GM12878 (cell line): ENCODE results near the gene PEX6. TPM values are rescaled to one million over a fixed set of nuclear protein-coding genes. Genes with fewer than 3 reads are reported as not detected.

Experiments
- ATAC-seq: fragments of 200-7000 bp; cut with Tn5 transposase; 3 replicates; pipeline ENCODE4 v1.9.1; 2020; ENCODE audit warnings: mild to moderate bottlenecking, moderate library complexity
- BruUV-seq: library from RNA; stranded (reverse); fragments of 400-500 nt; replicated peaks from 2 replicates; lab custom pipeline; 2021; lab: Mats Ljungman, UMichigan
- CTCF ChIA-PET: fragments of 300-600 bp; sonication (Branson Sonifier 250); formaldehyde crosslinking; extraction: SDS; loops from one replicate; lab custom pipeline; 2021; ENCODE audit warnings: inconsistent platforms; lab: Yijun Ruan, JAX
- POLR2A ChIA-PET: fragments of 350-600 bp; formaldehyde crosslinking; extraction: SDS; loops from one replicate; lab custom pipeline; 2021; ENCODE audit warnings: inconsistent platforms; lab: Charles Lee
- RAD21 ChIA-PET: fragments of 300-600 bp; sonication (Branson Sonifier 250); formaldehyde crosslinking; loops from one replicate; lab custom pipeline; 2023; ENCODE audit warnings: antibody characterized with exemption; ENCODE audit not compliant: unreplicated experiment; lab: Charles Lee
- SMC1A ChIA-PET: fragments of 300-600 bp; sonication (Branson Sonifier 250); formaldehyde crosslinking; loops from one replicate; lab custom pipeline; 2023; ENCODE audit not compliant: unreplicated experiment, uncharacterized antibody; lab: Charles Lee
- DNase-seq: peaks from one replicate; pipeline ENCODE4 v3.0.0-alpha.2; 2011; ENCODE audit warnings: low read depth, low spot score
- FAIRE-seq: peaks from 3 replicates; lab custom pipeline; 2011; peaks lifted over from hg19 to GRCh38; lab: Jason Lieb, UNC
- H2AFZ ChIP-seq: 2 replicates; pipeline ENCODE4 v1.6.0; 2011; ENCODE audit warnings: low read depth, low read length, control low read depth; ENCODE audit not compliant: control insufficient read depth
- H3K27ac ChIP-seq: 2 replicates; pipeline ENCODE4 v1.5.1; 2011; ENCODE audit warnings: control low read depth; ENCODE audit not compliant: control insufficient read depth, insufficient read depth
- H3K27me3 ChIP-seq, 2 experiments: replicated peaks in 1 of 2; 2 replicates each; pipeline versions ENCODE4 v1.6.0 to v1.6.1; 2011; ENCODE audit warnings: low read length in 1 of 2; ENCODE audit not compliant: control insufficient read depth in 2 of 2, insufficient read depth in 2 of 2
- H3K36me3 ChIP-seq, 2 experiments: 2 replicates each; pipeline ENCODE4 v1.5.1; 2011; ENCODE audit warnings: low read length in 1 of 2; ENCODE audit not compliant: control insufficient read depth in 2 of 2, insufficient read depth in 2 of 2
- H3K4me1 ChIP-seq: 2 replicates; pipeline ENCODE4 v1.6.1; 2011; ENCODE audit warnings: mild to moderate bottlenecking, low read length, moderate library complexity, mixed read lengths; ENCODE audit not compliant: control insufficient read depth, insufficient read depth
- H3K4me2 ChIP-seq: 2 replicates; pipeline ENCODE4 v1.6.0; 2011; ENCODE audit warnings: control low read depth; ENCODE audit not compliant: control insufficient read depth, insufficient read depth
- H3K4me3 ChIP-seq: fragments of 200-600 bp; sonication (generic); 2 replicates; pipeline ENCODE4 v1.5.1; 2016
- H3K79me2 ChIP-seq: 2 replicates; pipeline ENCODE4 v1.6.0; 2011; ENCODE audit warnings: low read length; ENCODE audit not compliant: control insufficient read depth, insufficient read depth
- H3K9ac ChIP-seq: 2 replicates; pipeline ENCODE4 v1.8.0; 2011; ENCODE audit warnings: low read length, control low read depth, mixed read lengths; ENCODE audit not compliant: control insufficient read depth, insufficient read depth
- H3K9me3 ChIP-seq: replicated peaks from 3 replicates; pipeline ENCODE4 v1.5.1; 2011; ENCODE audit warnings: mild to moderate bottlenecking, low read length; ENCODE audit not compliant: control insufficient read depth, insufficient read depth
- H4K20me1 ChIP-seq: 2 replicates; pipeline ENCODE4 v1.6.0; 2011; ENCODE audit not compliant: control insufficient read depth, insufficient read depth
- DPF2 ChIP-seq: fragments of 450-650 bp; IDR thresholded peaks from 2 replicates; pipeline ENCODE4 v1.6.1; 2017; ENCODE audit warnings: mild to moderate bottlenecking
- EED ChIP-seq: sonication (generic); IDR thresholded peaks from 2 replicates; pipeline ENCODE4 v1.6.1; 2016; ENCODE audit warnings: antibody characterized with exemption, low read depth
- FOXM1 ChIP-seq: IDR thresholded peaks from 2 replicates; pipeline ENCODE4 v1.6.1; 2012; ENCODE audit warnings: low read depth, mild to moderate bottlenecking, inconsistent platforms, low read length, moderate library complexity
- JUND ChIP-seq: IDR thresholded peaks from 2 replicates; pipeline ENCODE4 v1.6.1; 2012; ENCODE audit warnings: low read depth, mild to moderate bottlenecking, low read length, improper control_type of control experiment, moderate library complexity
- LARP7 ChIP-seq: fragments of 450-650 bp; IDR thresholded peaks from 2 replicates; pipeline ENCODE4 v1.6.1; 2017; ENCODE audit warnings: mild to moderate bottlenecking
- ZNF207 ChIP-seq: fragments of 450-650 bp; IDR thresholded peaks from 2 replicates; pipeline ENCODE4 v1.6.1; 2014; ENCODE audit warnings: antibody characterized with exemption, mild to moderate bottlenecking, borderline replicate concordance
- WGBS: methylation state at CpG from one replicate; pipeline ENCODE4 v1.1.6; 2016; ENCODE audit warnings: low lambda C conversion rate; ENCODE audit not compliant: insufficient replicate concordance, insufficient coverage; ENCODE audit errors: missing lambda C conversion rate; 5-methylcytosine and 5-hydroxymethylcytosine counted together
- in situ Hi-C: fragments of 300-500 bp; cut with MboI; formaldehyde crosslinking; loops from 9 replicates; pipeline ENCODE4 v1.14.3; 2018; ENCODE audit warnings: mixed read lengths
- intact Hi-C: fragments of 100-400 bp; cut with micrococcal nuclease; formaldehyde crosslinking; loops from one replicate; pipeline ENCODE4 v1.14.2; 2022; ENCODE audit not compliant: unreplicated experiment
- polyA plus RNA-seq, 11 experiments: library from polyadenylated mRNA; depleted of rRNA in 4 of 11; unstranded in 6 of 11; stranded (reverse) in 5 of 11; fragments of >200 nt; fragmentation: Nextera tagmentation in 4 of 11; fragmentation: Illumina TruSeq in 1 of 11; extraction: Ambion mirVana in 4 of 11; extraction: Trizol in 1 of 11; gene quantifications; 1 replicate in 1 of 11; 2 replicates in 10 of 11; pipeline versions ENCODE4 v1.2.1 to v1.2.3, GENCODE V29; 2011 to 2016; ENCODE audit warnings: inconsistent platforms in 2 of 11, missing spikeins in 2 of 11, low read depth in 1 of 11
- total RNA-seq, 4 experiments: library from RNA; depleted of rRNA in 3 of 4; stranded (reverse); fragments of >200 nt in 3 of 4; fragmentation: Illumina TruSeq in 1 of 4; extraction: Trizol in 1 of 4; gene quantifications; 2 replicates each; pipeline versions ENCODE4 v1.2.1 to v1.2.3, GENCODE V29; 2013 to 2021

Gene PEX6
- total and polyA plus RNA-seq, 10 of the 15 experiments (the other 5 are each of a cell fraction or from before 2014, with no cell fraction given), result 0.39 to 21.1 (median 7.8) TPM

DNA sequence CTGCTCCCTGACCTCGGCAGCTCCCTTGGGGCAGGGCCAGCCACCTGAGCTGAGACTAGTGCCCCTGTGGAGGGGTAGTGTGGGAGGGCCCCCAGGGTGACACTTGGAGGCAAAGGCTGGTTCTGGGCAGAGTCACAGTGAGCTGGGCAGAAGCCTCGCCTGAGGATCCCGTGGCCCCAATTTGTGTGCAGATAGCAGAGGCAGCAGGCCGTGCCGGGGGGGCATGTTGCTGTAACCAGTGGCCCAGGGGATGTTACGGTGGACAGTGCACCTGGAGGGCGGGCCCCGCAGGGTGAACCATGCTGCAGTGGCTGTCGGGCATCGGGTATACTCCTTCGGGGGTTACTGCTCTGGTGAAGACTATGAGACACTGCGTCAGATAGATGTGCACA lies 38.0 kb upstream of the PEX6 start:
- Histone ChIP-seq H3K4me1 (peaks cover 15% of the 10 kb centered on the region), H3K27ac (no peak overlapping the region), H3K36me3 (peaks cover 4% of the 10 kb centered on the region in 2 experiments; a peak in 3 of 4 replicates), H3K27me3 (no peaks in the 10 kb centered on the region), H3K9me3 (no peaks in the 10 kb centered on the region), H3K9ac (no peak overlapping the region; the same call in 1 of the 2 replicates), H4K20me1 (no peaks in the 10 kb centered on the region), H3K79me2 (peaks cover 28% of the 10 kb centered on the region), H2AFZ (no peak overlapping the region), H3K4me3 (no peak overlapping the region), H3K4me2 (no peak overlapping the region)
- DNase-seq (no peak), ATAC-seq (no peak), FAIRE-seq (no peak)
- POLR2A ChIA-PET, result interaction anchor here (0.8 to 0.9 kb wide), 2 partner anchors 29 to 33 kb away, joined by 3 read pairs; no protein-coding TSS in a partner anchor
- CTCF ChIA-PET, result interaction anchor here (1.3 kb wide), 2 partner anchors 29 to 127 kb away, joined by 3 to 4 read pairs; no protein-coding TSS in a partner anchor
- RAD21 ChIA-PET, result interaction anchor here (2.0 kb wide), 1 partner anchor 32 kb away, joined by 9 read pairs; the partner anchor contains the start of gene PPP2R5D
- intact Hi-C loops, result no loop called here
- in situ Hi-C loops, result no loop called here
- no TSS peak for BruUV-seq
- WGBS, result 82% methylated on average over 12 of the region's 12 CpGs
- SMC1A ChIA-PET, result interaction anchor here (0.6 kb wide), 1 partner anchor 34 kb away, joined by 3 read pairs; no protein-coding TSS in a partner anchor
- TF ChIP-seq ZNF207, result no peak
- no peak for TF ChIP-seq JUND
- no peak for TF ChIP-seq FOXM1
- TF ChIP-seq EED, result no peak
- no peak for TF ChIP-seq DPF2
- TF ChIP-seq LARP7, result no peak
